ENCODE data around the gene PNCK. TPM values are rescaled to one million over a fixed set of nuclear protein-coding genes. Genes with fewer than 3 reads are reported as not detected.

Gene PNCK
- total and polyA plus RNA-seq, 2 of the 13 experiments (the other 11 are each of a cell fraction or from before 2014, with no cell fraction given), result 33.1 TPM; not detected in 1

- TF ChIP-seq ZNF580 (CRISPR knock-in tag; IDR thresholded peaks at IDR 0.05; ENCODE audit: borderline replicate concordance, low read depth) (no peak), FOXJ3 (CRISPR knock-in tag; IDR thresholded peaks at IDR 0.05; ENCODE audit: borderline replicate concordance) (no peak), NPAS2 (CRISPR knock-in tag; IDR thresholded peaks at IDR 0.05; ENCODE audit: borderline replicate concordance) (no peak), IRF1 (CRISPR knock-in tag; IDR thresholded peaks at IDR 0.05; ENCODE audit: low read depth) (no peak), KLF6 (CRISPR knock-in tag; IDR thresholded peaks at IDR 0.05) (0 out of 2 replicates have a peak, but pooled peaks have one; percentile 4), ZSCAN21 (CRISPR knock-in tag; IDR thresholded peaks at IDR 0.05; ENCODE audit: borderline replicate concordance) (peak; percentile 49; the same call in 1 of the 2 replicates), MATR3 (CRISPR knock-in tag; IDR thresholded peaks at IDR 0.05) (no peak), ZBTB14 (CRISPR knock-in tag; IDR thresholded peaks at IDR 0.05) (no peak), ZNF382 (CRISPR knock-in tag; IDR thresholded peaks at IDR 0.05; ENCODE audit: borderline replicate concordance) (no peak), YY1 (IDR thresholded peaks at IDR 0.05; ENCODE audit: insufficient read depth, insufficient replicate concordance, low read depth, low read length) (peak; percentile 42), RELA (CRISPR knock-in tag; IDR thresholded peaks at IDR 0.05) (no peak), TBL1XR1 (IDR thresholded peaks at IDR 0.05; ENCODE audit: borderline replicate concordance, low read length, partially characterized antibody) (no peak), ZGPAT (CRISPR knock-in tag; IDR thresholded peaks at IDR 0.05) (peak; percentile 28; the same call in 1 of the 2 replicates), U2AF1 (optimal IDR thresholded peaks at IDR 0.05; ENCODE audit: low read depth, low read length) (peak; percentile 80), AFF4 (CRISPR knock-in tag; IDR thresholded peaks at IDR 0.05) (peak; percentile 52; the same call in 1 of the 2 replicates), ZNF326 (CRISPR knock-in tag; IDR thresholded peaks at IDR 0.05; ENCODE audit: borderline replicate concordance) (peak; percentile 51; the same call in 1 of the 2 replicates), ZNF737 (CRISPR knock-in tag; IDR thresholded peaks at IDR 0.05; ENCODE audit: borderline replicate concordance) (no peak), HINFP (CRISPR knock-in tag; IDR thresholded peaks at IDR 0.05; ENCODE audit: low read depth) (0 out of 2 replicates have a peak, but pooled peaks have one; percentile 6)
Observed at GRCh38 chrX:153626863-153627674, 46.5 kb downstream of the PNCK start (continued).

Data from HepG2 (cell line).